Natural killer cell (primary cell): ENCODE data around the gene NPAS3. TPM values are rescaled to one million over a fixed set of nuclear protein-coding genes. Genes with fewer than 3 reads are reported as not detected.

Experiments
- ATAC-seq, 3 donors: fragments of 150-1000 bp in 2 of 3; fragments of 200-7000 bp in 1 of 3; cut with Tn5 transposase; 1 replicate in 1 of 3; 2 replicates in 2 of 3; pipeline ENCODE4 v1.10.0; 2021; ENCODE audit warnings: mild to moderate bottlenecking in 2 of 3, moderate library complexity in 2 of 3
- DNase-seq, 2 donors: peaks; one replicate each; pipeline versions ENCODE4 v3.0.0 to v3.0.0-alpha.2; 2013 to 2021; ENCODE audit warnings: mixed read lengths in 1 of 2
- H3K27ac ChIP-seq: one replicate; pipeline ENCODE4 v1.5.1; 2013; ENCODE audit warnings: mild to moderate bottlenecking, low read length
- H3K27me3 ChIP-seq: one replicate; pipeline ENCODE4 v1.6.1; 2013; ENCODE audit warnings: low read length; ENCODE audit not compliant: control insufficient read depth, insufficient read depth
- H3K36me3 ChIP-seq: one replicate; pipeline ENCODE4 v1.6.1; 2013; ENCODE audit warnings: low read length; ENCODE audit not compliant: control insufficient read depth, insufficient read depth
- H3K4me1 ChIP-seq: one replicate; pipeline ENCODE4 v1.6.1; 2013; ENCODE audit warnings: low read length; ENCODE audit not compliant: control insufficient read depth, insufficient read depth
- H3K4me3 ChIP-seq: one replicate; pipeline ENCODE4 v1.5.1; 2013; ENCODE audit warnings: low read length
- H3K9me3 ChIP-seq: one replicate; pipeline ENCODE4 v1.6.1; 2013; ENCODE audit warnings: low read length; ENCODE audit not compliant: control insufficient read depth, insufficient read depth
- H3K27ac Mint-ChIP-seq, 2 donors: one replicate each; pipeline ENCODE4 v1.8.0; 2022; ENCODE audit warnings: mild to moderate bottlenecking in 2 of 2, mixed read lengths in 2 of 2, moderate library complexity in 1 of 2
- H3K27me3 Mint-ChIP-seq, 2 donors: one replicate each; pipeline ENCODE4 v1.8.0; 2022; ENCODE audit warnings: low read depth in 2 of 2, mixed read lengths in 2 of 2
- H3K36me3 Mint-ChIP-seq: one replicate; pipeline ENCODE4 v1.8.0; 2022; ENCODE audit warnings: mixed read lengths
- H3K4me1 Mint-ChIP-seq, 2 donors: one replicate each; pipeline ENCODE4 v1.8.0; 2022; ENCODE audit warnings: mixed read lengths in 2 of 2
- H3K4me3 Mint-ChIP-seq: one replicate; pipeline ENCODE4 v1.8.0; 2022; ENCODE audit warnings: mild to moderate bottlenecking, moderate library complexity, mixed read lengths
- H3K9me3 Mint-ChIP-seq, 2 donors: one replicate each; pipeline ENCODE4 v1.8.0; 2022; ENCODE audit warnings: mixed read lengths in 2 of 2
- WGBS: methylation state at CpG from one replicate; pipeline ENCODE4 v1.1.7; 2013; ENCODE audit warnings: missing lambda C conversion rate; ENCODE audit not compliant: insufficient coverage; 5-methylcytosine and 5-hydroxymethylcytosine counted together
- intact Hi-C: fragments of 100-400 bp; cut with micrococcal nuclease; formaldehyde crosslinking; loops from one replicate; pipeline ENCODE4 v1.14.2; 2022
- total RNA-seq, 4 donors: library from RNA; stranded (reverse); fragments of 120-200 nt in 1 of 4; gene quantifications; one replicate each; pipeline versions ENCODE4 v1.2.3 to v1.2.4, GENCODE V29; 2013 to 2022
- TF ChIP-seq, protein P1 (sequence below): fragments of 200-600 bp; IDR thresholded peaks from one replicate; pipeline ENCODE4 v1.8.0; 2022; ENCODE audit warnings: antibody characterized with exemption

NPAS3 gene
- total RNA-seq, 3 donors from 2014 or later (not counting 1 experiment from before 2014, with no cell fraction given): not detected

DNA sequence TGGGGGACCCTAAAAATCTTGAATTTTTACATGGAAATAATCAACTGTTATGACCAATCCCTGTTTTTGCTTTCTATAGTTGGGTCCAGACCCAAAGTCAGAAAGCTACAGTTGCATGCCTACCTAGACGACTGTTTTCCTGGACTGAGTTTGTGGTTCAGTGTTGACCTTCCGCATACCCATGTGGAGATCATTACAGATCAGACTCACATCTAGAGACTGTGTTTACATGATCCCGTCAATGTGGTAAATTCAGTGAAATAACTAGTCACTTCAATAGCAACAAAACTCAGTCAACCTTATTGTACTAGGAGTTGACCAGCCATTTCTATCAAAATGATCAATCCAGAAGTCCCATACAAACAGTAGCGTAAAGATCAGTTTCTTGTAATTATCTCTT, 754.6 kb downstream of the NPAS3 start:
- intact Hi-C loops: no loop called here
- TF ChIP-seq, protein P1, sequence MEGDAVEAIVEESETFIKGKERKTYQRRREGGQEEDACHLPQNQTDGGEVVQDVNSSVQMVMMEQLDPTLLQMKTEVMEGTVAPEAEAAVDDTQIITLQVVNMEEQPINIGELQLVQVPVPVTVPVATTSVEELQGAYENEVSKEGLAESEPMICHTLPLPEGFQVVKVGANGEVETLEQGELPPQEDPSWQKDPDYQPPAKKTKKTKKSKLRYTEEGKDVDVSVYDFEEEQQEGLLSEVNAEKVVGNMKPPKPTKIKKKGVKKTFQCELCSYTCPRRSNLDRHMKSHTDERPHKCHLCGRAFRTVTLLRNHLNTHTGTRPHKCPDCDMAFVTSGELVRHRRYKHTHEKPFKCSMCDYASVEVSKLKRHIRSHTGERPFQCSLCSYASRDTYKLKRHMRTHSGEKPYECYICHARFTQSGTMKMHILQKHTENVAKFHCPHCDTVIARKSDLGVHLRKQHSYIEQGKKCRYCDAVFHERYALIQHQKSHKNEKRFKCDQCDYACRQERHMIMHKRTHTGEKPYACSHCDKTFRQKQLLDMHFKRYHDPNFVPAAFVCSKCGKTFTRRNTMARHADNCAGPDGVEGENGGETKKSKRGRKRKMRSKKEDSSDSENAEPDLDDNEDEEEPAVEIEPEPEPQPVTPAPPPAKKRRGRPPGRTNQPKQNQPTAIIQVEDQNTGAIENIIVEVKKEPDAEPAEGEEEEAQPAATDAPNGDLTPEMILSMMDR: no peak
- H3K4me1 ChIP-seq: no peaks in the 10 kb centered on the region
- Mint-ChIP-seq H3K36me3 (no peaks in the 10 kb centered on the region), H3K27me3 (no peaks in the 10 kb centered on the region), H3K9me3 (no peaks in the 10 kb centered on the region), H3K4me1 (no peaks in the 10 kb centered on the region), H3K27ac (no peak overlapping the region), H3K4me3 (no peak overlapping the region)
- no peaks in the 10 kb centered on the region for H3K9me3 ChIP-seq
- no peak for ATAC-seq
- no peak overlapping the region for H3K27ac ChIP-seq
- no peaks in the 10 kb centered on the region for H3K36me3 ChIP-seq
- H3K27me3 ChIP-seq: no peaks in the 10 kb centered on the region
- 96% methylated on average over 4 of the region's 4 CpGs for WGBS
- no peak overlapping the region for H3K4me3 ChIP-seq
- DNase-seq: no peak

DNA sequence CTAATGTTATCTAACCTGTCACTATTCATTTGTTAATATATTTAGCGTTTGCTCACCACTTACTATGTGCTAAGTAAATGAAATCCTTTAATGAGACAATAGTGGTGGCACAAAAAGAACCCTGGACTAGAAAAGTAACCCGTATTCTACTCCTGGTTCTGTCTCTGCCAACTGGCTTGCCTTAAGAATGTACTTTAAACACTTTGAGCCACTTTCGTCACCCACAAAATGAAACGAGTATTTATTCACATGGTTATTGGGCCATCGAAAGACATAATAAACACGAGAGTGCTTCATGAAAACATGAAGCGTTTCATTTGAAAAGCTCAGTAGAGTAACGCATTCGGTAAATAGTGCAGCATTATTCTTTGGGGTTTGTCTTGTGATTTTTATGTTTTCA, 757.5 kb downstream of the NPAS3 start:
- Mint-ChIP-seq H3K9me3 (no peaks in the 10 kb centered on the region), H3K4me3 (no peak overlapping the region), H3K27me3 (no peaks in the 10 kb centered on the region), H3K27ac (no peak overlapping the region), H3K36me3 (no peaks in the 10 kb centered on the region), H3K4me1 (no peaks in the 10 kb centered on the region)
- Histone ChIP-seq H3K27me3 (no peaks in the 10 kb centered on the region), H3K4me3 (no peak overlapping the region), H3K4me1 (no peaks in the 10 kb centered on the region), H3K27ac (no peak overlapping the region), H3K36me3 (no peaks in the 10 kb centered on the region), H3K9me3 (no peaks in the 10 kb centered on the region)
- ATAC-seq (no peak), DNase-seq (no peak)
- WGBS: 93% methylated on average over 6 of the region's 9 CpGs
- intact Hi-C loops: no loop called here
- TF ChIP-seq, protein P1: no peak

DNA sequence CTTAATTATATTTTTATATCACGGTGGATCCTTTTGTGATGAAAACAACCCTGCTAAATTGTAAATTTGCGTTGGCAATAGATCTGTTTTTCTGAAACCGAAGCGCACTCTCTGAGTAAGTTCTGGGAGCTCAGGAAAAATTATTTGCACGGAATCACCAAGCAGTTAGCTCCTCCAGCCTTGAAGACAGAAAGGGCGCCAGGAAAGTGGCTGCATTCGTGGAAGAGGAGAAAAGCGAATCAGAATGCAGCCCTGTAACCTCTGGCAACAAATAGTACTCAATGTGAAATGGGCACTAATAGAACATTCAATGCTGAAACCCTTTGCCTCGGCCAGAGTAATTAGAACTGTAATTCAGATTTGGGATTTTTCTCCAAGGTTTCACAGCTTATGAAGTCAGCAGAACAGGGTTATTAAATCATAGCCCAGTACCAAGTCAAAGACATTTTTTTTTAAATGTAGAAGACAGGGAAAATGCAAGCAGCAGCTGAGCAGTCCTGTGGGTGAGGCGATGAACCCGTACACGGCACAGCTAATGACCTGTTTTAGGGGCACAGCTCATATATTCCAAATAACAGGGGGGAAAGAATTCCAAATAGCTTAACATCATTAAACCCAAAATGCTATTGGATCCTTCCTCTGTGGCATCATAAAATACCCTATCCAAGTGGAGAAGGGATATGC, 760.8 kb downstream of the NPAS3 start:
- H3K27me3 Mint-ChIP-seq: no peaks in the 10 kb centered on the region
- intact Hi-C loops: no loop called here
- 87% methylated on average over 12 of the region's 12 CpGs for WGBS

More for the DNA sequence above, 760.8 kb downstream of the NPAS3 start:
- no peak overlapping the region for H3K27ac ChIP-seq
- no peaks in the 10 kb centered on the region for H3K4me1 Mint-ChIP-seq
- no peaks in the 10 kb centered on the region for H3K4me1 ChIP-seq
- H3K9me3 Mint-ChIP-seq: peaks cover 0 to 3% of the 10 kb centered on the region in 2 donors
- no peaks in the 10 kb centered on the region for H3K9me3 ChIP-seq
- no peak overlapping the region for H3K4me3 Mint-ChIP-seq
- H3K36me3 ChIP-seq: no peaks in the 10 kb centered on the region
- H3K27me3 ChIP-seq: no peaks in the 10 kb centered on the region
- DNase-seq: no peak
- no peaks in the 10 kb centered on the region for H3K36me3 Mint-ChIP-seq
- ATAC-seq: no peak
- H3K27ac Mint-ChIP-seq: no peak overlapping the region
- TF ChIP-seq, protein P1: no peak
- H3K4me3 ChIP-seq: no peak overlapping the region
